KG1 (cell line): ENCODE measurements around the gene ESPNL.

Experiments
- DNase-seq: peaks from one replicate; lab custom pipeline; 2025; lab: John Stamatoyannopoulos, UW

The ESPNL gene

DNA sequence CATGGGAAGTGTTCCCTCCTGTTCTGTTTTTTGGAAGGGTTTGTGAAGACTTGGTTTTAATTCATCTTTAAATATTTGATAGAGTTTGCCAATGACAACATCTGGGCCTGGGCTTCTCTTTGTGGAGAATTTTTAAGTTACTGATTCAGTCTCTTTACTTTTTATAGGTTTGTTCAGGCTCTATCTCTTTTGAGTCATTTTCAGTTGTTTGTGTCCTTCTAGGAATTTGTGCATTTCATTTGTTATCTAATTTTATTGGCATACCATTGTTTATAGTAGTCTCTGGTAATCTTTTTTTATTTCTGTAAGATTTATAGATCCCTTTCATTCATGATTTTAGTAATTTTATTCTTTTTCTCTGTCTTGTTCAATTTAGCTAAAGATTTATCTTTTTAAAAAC lies 24.7 kb upstream of the ESPNL start:
- no peak for DNase-seq

DNA sequence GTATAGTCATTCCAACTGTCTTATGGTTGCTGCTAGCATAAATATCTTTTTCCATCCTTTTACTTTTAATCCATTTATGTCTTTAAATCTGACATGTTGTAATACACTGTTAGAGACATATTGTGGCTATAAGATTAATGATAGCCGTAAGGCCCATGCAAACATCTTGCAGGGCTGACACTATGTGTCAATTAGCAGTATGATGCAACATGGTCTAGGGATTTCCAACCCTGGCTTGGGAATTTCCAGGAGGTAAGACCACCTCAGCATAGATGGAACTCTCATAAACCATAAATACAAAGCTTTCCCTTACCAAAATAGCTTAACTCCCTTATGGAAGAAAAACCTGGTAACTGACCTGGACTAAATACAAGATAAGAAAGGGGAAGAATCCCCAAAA lies 22.8 kb upstream of the ESPNL start:
- no peak for DNase-seq

DNA sequence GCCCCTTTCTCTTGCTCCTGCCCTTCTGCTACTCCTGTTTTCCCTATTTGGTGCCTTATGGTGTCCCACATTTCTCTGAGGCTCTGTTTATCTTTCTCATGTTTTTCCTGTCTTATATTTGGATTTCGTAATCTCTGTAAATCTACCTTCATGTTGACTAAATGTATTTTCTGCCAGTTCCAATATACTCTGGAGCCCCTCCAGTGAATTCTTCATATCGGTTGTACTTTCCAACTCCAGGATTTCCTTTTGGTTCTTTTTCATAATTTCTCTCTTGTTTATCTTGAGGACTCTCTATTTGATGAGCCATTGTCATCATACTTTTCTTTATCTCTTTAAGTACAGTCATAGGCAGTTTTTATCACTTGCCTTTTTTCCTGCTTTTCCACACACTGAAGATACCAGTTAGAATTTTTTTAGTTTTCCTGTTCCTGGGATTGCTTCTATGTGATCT lies 20.2 kb upstream of the ESPNL start:
- DNase-seq, result no peak

DNA sequence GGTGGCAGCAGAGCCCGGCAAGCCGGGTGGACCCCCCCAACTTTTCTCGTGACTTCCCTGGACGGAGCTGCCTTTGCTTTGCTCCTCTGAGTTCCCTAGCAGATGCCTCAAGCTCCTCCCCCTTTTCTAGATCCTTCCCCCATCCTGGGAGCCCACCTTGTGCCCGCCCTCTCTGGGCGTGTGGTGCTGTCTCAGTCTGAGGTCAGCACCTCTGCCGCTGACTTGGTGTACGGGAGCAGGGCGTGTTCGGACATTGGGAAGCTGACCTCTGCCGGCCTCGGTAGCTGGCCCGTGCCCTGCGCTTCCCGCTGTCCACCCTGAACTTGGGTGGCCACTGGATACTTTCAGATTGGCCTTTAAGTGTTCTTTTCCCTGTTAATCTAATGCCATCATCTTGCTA lies 19.6 kb upstream of the ESPNL start:
- DNase-seq, result no peak

DNA sequence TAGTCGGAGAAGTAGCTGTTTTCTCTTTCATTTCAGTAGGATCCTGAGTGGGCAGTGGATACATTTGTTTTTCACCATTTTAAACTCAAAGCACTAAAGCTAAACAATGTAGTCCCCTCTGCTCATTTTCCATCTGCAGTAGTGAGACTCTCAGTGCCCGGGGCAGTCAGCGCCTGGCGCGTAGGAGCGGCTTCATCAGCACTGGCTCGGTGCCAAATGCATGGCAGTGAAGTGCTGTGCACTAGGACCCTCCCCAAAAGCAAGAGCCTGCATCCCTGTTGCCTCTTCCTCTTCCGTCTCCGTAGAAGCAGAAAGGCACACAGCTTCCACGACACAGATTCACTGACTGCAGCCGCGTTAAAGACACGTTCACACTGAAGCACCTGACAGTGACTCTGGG lies 19.0 kb upstream of the ESPNL start:
- no peak for DNase-seq

DNA sequence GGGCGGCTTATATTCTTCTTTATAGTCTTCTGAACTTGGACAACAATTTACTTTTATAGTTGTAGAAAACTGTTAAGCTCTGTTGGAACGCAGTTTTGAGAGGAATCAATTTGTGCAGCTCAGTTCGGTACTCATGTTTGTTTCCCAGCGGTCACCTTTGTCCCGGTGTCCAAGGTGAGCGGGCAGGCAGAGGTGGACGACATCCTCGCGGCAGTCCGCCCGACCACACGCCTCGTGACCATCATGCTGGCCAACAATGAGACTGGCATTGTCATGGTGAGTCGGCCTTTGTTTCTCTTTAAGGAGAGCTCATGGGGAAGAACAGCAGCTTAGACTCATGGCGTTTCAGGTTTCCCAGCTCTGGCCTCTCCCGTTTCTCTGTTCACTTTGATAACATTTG lies 18.6 kb upstream of the ESPNL start:
- no peak for DNase-seq

DNA sequence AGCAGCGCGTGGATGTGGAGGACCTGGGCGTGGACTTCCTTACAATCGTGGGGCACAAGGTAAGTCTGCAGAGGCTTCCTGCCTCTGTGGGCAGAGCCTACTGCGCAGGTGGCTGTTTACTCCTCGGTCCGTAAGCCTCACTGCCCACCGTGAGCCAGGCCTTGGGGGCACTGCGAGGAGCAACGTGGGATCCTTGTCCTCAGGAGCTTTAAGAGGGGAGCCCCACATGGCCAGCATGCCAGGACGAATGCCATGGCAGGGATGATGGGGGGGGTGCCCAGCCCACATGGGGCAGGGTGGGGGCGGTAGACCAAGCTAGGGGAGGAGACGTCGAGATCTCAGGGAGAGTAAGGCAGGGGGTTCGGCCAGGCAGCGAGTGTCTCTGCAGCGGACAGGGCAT lies 18.0 kb upstream of the ESPNL start:
- DNase-seq, result no peak

DNA sequence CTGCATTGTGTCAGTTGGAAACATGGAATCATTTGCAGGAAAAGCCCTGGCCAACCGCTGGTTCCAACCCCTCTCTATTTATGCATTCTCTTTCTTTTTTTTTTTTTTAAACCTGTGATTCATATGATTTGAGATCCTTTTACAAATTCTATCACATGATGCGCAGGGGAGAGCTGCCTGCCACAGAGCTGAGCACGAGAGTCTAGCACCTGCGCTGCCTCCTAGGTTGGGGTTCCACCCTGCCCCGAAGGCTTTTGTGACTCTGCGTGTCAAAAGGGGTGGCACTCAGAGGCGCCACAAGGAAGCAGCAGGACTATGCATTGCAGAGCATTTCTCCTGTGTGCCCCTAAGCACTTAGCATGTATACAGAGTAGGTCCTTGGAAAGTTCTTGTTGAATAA lies 17.3 kb upstream of the ESPNL start:
- DNase-seq, result no peak

DNA sequence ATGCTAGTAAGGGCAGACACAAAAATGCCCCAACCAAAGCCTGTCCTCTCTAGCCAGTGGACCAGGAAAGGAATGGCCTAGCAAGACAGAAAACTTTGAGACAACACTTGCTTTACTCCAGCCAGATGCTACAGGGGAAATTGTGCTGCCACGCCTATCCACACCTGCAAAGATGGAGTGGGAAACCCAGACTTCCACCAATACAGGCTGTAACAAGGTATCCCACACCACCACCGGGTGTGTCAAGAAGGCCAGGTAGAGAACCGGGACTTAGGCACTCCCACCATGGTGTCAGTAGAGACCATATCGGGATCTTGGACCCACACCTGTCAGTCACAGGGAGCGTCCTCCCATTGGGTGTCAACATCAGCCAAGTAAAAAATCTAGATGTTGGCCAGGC lies 16.2 kb upstream of the ESPNL start:
- no peak for DNase-seq

DNA sequence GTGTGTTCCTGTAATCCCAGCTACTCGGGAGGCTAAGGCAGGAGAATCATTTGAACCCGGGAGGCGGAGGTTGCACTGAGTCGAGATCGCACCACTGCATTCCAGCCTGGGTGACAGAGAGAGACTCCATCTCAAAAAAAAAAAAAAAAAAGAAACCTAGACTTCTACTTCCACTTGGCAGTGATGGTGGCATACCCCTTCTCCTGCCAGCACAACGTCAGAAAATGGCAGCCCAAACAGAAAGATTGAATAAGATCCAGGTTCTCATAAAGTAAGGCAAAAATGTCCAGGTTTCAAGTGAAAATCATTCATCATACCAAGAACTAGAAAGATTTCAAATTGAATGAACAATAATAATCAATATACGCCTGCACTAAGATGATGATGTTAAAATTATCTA lies 15.4 kb upstream of the ESPNL start:
- no peak for DNase-seq

DNA sequence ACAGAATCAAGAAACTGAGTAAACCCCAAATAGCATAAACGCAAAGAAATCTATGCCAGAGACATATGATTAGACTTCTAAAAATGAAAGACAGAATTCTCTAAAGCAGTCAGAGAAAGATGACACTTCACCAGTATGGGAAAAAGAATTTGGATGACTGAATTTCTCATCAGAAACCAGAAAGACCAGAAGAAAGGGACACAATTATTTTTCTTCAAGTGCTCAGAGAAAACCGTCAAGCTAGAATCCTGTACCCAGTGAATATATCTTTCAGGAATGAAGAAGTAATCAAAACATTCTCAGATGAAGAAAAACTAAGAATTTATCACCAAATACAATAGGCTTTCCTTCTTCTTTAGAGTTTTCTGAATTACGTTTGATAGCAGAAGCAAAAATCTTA lies 14.2 kb upstream of the ESPNL start:
- DNase-seq, result no peak

DNA sequence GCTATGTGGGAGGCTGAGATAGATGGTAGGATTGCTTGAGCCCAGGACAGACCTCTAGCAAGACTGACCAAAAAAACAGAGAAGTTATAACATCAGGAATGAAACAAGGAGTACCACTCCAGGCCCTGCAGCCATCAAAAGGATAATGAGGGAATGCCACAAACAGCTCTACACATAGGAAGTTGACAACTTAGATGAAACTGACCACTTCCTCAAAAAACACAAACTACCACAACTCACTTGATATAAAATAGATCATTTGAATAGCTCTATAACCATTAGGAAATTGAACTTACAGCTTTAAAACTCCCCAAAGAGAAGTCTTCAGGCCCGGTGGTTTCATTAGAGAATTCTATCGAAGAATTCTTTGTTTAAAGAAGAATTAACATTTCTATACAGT lies 12.9 kb upstream of the ESPNL start:
- DNase-seq, result no peak

DNA sequence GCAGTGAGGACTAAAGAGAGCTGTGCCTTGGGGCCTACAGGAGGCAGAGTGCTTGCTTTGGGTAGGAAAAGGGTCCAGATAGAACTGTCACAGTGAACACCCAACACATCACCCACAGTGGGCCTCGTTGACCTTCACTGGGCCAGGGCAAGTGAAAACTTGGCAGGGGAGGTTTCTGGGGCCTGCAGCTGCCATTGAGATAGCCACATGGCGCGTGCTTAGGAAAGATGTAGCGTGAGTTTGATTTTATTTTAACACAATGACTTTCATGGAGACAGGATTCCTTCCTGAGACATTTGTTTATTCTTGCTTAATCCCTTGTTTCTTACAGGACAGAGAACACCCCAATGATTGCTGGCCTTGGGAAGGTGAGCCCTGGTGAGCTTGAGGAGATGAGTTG lies 9.3 kb upstream of the ESPNL start:
- DNase-seq, result no peak

DNA sequence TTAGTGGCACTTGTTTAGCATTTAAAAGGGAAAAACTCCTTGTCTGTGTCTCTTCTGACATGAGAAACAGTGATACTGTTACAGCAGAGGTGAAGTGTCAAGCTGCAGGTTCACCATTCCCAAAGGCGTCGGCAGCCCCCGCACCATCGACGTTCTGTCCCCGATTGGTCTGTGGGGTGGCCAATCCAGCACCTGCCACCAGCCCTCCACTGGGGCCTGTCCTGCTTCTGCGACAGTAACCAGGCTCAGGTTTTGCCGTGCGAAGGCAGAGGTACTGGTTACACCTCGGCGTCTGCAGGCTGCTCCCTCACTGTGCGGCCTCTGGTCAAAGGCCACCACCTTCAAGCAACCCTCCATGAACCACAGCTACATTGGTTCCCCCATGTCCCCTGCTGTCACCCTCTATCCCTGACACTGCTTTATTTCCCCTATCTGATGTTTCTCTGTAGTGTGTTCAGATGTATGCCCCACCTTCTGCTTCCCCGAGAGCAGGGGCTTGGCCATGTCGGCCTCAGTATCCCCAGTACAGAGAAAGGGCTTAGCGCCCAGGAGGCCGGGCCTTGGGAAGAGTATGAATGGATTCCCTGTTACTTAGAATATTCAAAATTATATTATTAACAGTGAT lies 8.6 kb upstream of the ESPNL start:
- DNase-seq, result no peak

DNA sequence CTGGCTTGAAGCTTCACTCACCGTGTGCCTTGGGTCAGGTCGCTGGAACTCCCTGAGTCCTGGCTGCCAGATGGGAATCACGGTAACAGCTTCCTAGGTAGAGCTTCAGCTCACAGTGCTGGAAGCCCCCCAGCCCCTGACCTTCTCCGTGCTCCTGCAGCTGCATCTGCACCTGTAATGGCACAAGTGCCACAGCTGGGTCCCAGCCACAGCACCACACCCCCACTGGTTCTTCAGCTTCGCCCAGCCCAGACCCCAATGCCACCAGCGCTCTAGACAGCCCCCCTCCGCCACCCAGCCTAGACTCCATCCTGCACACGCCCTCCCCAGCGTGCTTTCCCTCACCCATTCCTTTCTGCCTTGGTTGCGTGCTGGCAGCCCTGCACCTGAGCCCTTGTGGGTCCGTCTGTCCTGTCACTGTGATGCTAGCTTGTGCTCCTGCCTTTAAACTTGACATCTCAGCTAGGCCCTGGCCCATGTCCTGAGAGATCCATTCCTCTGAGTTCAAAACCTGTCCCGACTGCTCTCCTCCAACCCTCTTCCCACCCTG lies 7.6 kb upstream of the ESPNL start:
- no peak for DNase-seq

DNA sequence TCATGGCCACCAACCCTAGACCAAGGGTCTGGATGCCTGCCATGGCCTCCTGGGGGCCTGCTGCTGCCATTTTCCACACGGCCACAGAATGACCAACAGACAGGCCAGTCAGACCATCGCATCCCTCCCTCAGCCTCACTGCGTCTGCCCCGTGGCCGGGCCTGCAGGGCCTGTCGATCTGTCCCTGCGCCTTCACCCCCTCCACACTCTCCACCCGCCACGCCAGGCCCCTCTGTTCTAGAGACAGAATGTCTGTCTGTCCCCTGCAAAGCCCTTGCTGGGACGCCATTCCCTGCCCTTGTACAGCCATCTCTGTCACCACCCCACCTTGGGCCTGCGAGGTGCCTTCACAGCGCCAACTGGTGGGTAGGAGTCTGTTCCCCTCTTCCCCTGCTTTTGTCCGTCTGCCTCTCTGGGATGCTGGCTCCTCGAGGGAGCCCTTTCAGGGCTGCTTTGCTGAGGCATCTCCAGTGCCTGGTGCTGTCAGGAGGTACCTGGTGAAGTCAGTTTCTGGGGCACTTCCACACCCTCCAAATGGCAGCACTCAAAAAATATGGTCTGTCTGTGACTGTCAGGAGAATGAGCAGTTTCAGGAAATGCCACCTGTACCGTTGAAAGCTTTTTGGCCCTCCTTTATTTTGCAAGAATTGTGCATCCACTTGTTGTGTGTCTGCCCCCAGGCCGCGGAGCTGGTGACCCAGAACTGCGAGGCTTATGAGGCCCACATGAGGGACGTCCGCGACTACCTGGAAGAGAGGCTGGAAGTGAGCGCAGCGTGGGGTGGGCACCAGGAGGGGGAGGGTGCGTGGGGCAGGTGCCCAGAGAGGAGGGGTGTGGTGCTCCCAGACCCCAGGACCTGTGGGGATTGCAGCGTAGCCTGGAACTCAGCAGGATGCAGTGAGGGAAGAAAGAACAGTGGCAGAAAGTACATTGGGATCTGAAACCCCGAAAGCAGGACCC lies 6.7 kb upstream of the ESPNL start:
- no peak for DNase-seq

DNA sequence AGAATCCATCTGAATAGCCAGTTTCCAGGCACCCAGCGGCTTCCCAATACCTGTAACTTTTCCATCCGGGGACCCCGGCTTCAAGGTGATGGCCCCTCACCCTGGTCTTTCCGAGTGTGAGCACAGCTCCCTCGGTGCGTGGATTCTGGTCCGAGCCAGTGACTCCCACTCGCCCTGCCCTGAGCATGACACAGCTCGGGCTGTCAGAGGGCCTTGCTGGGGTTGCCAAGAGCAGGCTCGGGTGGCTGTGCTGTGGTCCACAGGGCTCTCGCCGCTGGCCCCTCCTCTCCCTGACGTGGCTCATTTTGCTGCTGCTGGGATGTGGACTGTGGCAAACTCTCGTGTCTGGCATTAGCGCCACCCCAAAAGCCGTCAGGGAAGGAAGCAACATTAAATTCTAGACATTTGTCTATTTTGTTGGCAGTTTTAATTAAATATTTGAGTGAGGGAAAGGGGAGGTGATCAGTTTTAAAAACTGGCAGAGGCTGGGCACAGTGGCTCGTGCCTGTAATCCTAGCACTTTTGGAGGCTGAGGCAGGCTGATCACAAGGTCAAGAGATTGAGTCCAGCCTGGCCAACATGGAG lies 5.6 kb upstream of the ESPNL start:
- no peak for DNase-seq

DNA sequence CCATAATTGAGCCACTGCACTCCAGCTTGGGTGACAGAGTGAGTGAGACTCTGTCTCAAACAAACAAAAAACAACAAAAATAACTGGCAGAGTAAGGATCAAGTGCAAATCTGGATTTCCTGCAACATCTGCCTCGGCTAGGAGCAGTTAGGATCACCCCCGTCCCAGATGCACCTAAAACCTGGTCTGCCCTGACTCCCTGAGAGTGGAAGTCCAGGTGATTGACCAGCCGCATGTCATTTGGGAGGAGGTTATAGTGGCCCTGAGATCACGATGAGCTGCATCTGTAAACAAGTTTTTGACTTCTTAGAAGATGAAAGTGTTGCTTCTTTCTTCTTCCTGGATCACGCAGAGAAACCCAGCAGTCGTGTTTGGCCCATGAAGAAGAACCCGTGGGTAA lies 5.0 kb upstream of the ESPNL start:
- no peak for DNase-seq

DNA sequence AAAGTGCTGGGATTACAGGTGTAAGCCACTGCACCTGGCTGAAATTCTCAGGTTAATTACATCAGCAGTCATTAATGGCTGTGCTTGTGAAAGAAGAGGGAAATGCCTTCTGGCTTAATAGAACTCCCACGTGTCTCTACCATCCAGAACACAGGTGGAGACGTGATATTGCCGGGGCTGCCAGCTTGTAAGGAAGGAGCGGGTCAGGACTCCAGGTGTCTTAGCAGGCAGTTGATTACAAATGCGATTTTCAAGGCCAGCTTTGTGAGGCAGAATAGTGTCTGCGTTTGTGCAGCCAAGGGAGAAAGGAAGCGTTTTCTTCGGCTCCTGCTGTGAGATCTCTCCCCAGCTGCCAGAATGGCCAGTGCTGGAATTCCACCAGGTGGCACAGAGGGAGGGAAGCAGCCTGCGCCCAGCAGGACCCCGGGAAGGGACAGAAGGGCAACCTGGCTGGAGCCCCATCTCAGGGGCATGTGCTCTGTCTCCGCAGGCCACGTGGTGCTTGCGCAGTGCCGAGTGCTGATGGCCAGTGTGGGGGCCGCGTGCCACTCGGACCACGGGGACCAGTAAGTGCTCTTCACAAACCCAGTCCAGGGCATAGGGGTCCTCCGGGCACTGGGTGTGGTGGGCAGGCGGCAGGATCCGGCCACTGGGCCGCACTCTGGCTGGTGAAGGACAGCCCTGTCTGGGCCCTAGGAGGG lies 3.7 kb upstream of the ESPNL start:
- no peak for DNase-seq

DNA sequence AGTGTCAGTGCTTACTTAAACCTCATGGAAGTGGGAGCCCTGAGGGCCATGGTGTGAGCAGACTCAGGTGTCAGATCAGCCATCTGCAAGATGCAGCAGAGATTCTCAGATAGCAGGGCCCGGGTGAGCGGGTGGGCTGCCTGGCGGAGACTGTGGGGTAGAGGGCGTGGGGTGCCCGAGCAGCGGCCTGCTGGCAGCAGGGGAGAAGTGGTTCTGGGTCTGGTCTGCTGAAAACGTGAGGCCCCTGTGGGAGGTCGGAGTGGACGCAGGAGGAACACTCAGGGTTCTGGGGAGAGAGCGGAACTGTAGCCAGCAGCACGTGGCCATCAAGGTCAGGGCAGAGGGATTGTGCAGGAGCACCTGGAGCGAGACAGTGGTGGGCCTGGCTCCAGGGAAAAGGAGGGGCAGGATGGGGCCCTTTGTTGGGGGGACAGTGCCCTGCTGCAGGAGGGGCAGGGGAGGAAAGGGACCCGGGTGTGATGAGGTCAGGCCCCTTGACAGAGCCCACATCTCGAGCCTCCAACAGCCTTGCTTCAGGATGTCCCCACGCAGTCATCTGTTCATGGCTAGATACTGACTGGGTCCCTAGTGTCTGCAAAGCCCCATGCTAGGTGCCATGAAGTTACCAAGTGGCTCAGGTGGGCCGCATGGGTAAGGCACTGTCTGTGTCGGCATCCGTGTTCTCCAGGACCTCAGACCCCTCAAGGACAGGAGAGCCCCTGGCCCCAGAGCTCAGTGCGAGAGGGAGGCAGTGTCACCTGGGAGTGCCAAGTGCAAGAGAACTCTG lies 2.7 kb upstream of the ESPNL start:
- no peak for DNase-seq
